RKO (cell line): ENCODE results near the gene FIBIN.
"Not testable (repeated sequence)": the region's sequence is repeated elsewhere in the genome, so short reads cannot be mapped to it uniquely, and the experiment has no call there.

ENCODE experiments used
- DNase-seq: peaks from one replicate; pipeline ENCODE4 v3.0.0-alpha.2; 2016; ENCODE audit warnings: low spot score

Gene FIBIN

DNA sequence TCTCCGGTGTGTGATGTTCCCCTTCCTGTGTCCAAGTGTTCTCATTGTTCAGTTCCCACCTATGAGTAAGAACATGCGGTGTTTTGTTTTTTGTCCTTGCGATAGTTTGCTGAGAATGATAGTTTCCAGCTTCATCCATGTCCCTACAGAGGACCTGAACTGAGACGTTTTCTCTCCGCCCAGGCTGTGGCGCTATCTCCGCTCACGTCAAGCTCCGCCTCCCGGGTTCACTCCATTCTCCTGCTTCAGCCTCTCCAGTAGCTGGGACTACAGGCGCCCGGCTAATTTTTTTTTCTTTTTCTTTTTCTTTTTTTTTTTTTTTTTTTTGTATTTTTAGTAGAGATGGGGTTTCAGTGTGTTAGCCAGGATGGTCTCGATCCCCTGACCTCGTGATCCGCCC is 16.7 kb upstream of the FIBIN start:
- not testable (repeated sequence) for DNase-seq

DNA sequence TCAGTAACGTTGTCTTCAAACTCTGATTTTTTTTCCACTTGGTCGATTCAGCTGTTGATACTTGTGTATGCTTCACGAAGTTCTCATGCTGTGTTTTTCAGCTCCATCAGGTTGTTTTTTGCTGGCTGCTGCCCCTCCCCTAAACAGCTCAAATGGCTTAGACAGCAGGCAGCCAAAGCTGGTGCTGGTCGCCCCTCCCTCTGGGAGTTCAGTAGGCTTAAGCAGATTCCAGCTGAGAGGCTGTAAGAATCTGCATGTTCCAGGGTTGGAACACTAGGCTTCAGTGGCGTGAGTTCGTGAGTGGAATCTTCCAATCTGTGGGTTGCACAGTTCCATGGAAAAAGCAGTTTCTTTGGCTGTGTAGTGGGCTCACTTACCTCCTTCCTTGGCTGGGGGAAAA is 10.3 kb upstream of the FIBIN start:
- no peak for DNase-seq

DNA sequence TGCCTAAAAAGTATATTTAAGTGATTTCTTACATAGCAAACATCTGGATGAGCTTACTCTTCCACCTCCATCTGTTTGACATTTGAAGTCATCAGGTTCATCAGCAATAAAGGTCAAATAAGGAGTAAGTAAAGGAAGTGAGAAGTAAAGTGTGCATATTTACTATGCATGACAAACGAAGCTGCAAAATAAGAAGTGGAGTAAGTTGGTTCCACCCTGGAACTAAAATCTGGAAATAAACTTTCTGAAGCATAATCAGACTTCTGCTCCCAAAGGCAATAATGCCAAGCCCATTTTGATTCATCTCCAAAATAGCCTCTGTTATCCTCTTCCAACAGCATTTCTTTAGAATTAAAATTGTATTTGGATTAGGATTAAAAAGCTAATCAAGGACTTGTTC is 8.4 kb upstream of the FIBIN start:
- DNase-seq: no peak

DNA sequence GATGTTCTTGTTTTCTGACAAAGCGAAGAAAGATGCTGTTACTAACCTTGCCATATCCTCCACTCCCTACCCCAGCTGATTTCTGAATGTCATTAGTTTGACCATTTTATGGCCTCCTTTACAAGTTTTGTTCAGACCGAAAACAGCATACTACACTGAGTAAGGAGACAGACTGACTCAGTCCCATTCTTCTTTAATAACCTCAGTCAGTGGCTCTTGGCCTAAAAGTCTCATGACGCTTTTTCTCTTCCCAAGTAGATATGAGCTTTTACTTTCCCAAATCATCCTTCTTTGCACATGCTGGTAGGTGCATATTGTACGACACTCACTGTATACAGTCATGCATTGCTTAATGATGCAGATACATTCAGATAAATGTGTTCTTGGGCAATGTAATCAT is 8.0 kb upstream of the FIBIN start:
- DNase-seq: no peak

DNA sequence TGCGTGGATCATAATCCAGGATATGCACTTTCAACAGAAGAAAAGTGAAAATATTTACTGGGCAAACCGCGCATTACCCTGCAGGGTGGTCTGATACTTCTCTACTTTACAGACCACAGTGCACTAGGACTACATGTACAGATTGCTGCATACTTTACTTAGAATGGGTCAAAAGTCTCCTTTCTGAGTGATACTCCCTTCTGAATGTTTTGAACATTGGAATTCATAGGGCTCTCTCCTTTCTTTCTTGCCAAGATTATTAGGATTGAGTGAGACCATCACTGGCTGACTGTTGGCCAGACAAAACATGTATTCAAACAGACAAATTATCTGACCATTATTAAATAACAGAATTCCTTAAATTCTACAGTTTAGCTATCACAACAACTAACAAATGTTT is 6.6 kb upstream of the FIBIN start:
- no peak for DNase-seq

DNA sequence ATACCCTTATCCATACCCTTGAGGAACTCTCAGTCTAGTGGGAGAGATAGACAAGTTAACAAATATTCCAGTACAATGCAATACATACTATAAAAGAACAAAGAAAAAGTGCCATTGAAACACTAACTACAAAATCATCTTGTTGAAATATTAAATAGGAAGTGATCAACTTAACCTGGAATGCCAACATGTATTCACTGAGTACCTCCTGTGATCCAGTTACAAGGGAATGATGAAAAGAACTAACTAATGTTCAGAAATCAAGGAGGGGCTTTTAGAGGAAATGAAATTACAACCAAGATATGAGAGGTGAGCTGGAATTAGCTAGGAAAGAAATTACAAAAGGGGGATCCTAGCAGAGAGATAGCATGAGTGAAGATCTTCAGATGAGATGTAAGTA is 6.2 kb upstream of the FIBIN start:
- no peak for DNase-seq

DNA sequence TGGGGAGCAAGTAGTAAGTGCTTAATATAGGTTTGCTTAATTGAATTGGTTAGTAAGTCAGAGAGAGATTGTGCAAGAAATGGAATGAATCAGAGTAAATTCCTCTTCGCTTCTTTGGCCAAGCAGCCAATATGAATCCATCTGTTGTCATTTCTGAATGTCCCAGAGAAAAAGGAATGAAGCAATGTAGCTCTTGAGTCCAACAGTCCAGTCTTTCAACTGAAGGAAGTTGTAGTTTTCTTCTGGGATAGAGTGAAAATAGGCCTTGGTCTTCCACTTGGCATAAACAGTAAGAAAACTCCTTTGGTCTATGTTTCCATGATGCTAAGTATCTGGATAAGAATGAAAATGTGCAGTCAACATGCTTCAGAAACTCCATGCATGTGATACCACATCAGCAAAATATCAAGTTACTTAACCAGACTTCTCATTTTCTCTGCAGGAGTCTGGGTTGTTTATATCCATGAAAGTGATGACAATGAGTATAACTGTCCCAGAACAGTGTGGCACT is 1.8 kb upstream of the FIBIN start:
- DNase-seq: no peak

DNA sequence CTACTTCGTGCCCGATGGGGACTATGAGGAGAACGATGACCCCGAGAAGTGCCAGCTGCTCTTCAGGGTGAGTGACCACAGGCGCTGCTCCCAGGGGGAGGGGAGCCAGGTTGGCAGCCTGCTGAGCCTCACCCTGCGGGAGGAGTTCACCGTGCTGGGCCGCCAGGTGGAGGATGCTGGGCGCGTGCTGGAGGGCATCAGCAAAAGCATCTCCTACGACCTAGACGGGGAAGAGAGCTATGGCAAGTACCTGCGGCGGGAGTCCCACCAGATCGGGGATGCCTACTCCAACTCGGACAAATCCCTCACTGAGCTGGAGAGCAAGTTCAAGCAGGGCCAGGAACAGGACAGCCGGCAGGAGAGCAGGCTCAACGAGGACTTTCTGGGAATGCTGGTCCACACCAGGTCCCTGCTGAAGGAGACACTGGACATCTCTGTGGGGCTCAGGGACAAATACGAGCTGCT is 751 bp downstream of the FIBIN start:
- no peak for DNase-seq

DNA sequence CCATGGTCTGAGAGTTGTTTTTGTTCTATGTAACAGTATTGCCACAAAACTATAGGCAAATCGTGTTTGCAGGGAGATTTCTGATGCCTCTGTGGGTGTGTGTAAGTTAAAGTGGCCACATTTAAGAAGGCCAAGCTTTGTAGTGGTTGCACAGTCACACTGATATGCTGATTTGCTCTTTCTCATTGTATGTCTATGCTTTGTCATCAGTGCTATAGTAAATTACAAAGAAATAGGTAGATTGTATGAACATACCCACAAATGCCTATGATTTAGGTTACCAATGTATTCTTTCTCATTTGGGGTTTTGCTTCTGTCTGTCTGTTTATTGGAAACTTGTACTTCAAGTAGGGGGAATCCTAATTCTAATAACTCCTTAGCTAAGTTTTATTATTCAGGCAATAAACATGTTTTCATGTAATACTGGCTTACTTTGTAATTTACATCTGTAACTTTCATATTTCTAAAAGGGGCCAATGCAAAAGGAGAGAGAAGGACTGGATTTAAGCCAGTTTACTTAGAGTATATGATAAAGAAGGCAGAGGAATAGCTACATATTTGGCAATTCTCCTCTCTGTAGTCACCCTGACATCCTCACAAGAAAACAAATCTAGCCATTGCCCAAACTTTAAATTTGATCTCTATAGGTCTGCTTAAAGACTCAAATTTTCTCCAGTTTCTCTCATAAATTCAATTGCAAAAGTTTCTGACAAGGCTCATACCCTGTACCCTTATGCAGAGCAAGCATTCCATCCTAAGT is 2.0 kb downstream of the FIBIN start:
- DNase-seq: no peak

DNA sequence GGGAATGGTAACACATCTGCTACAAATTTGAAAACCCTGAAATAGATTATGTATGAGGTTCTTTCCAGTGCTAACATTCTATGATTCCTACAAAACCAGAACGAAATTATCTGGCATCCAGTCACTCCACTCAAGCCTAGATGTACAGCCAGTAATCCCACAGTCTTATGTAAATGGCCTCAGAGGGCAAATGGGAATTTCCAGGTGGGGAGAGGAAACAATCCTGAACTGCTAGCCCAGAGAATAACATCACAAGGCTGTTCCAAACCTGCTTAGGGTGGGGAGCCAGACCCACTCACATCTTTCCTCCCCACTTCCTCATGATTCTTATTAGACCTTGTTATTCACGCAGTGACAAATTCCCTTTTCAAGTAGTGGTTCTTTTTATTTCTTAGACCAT is 3.5 kb downstream of the FIBIN start:
- DNase-seq: no peak

DNA sequence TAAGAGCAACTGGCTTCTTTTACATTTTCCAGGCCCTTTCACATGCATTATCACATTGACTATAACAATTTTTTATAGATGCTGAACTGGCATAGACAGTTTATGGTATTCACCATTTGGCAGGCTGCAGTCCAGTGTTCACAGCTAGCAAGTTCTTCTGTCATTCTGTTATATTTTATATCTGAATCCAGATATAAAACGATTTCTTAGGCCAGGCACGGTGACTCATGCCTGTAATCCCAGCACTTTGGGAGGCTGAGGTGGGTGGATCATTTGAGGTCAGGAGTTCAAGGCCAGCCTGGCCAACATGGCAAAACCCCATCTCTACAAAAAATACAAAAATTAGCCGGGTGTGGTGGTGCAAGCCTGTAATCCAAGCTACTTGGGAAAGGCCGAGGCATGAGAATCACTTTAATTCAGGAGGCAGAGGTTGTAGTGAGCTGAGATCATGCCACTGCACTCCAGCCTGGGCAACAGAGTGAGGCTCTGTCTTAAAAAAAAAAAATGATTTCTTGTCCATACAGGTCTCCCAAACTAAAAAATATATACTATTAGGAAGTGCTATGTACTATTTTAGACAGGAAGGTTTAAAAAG is 7.3 kb downstream of the FIBIN start:
- not testable (repeated sequence) for DNase-seq

DNA sequence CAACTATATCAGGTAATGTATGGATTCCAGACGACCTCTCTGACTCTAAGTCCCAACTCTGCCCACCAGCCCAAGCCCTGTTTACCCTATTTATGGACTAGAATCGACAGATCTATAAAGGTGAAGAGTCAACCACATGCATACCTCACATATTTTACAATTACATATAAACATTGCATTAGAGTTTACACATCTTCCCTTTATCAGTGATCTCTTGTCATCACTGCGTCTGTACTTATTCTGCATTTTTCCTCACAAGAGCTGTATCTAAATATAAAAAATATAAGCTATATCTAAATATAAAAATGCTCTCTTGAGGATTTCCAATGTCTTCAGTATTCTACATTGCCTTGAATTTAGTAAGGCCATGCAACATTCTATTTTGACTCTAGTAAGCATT is 8.5 kb downstream of the FIBIN start:
- DNase-seq: no peak

DNA sequence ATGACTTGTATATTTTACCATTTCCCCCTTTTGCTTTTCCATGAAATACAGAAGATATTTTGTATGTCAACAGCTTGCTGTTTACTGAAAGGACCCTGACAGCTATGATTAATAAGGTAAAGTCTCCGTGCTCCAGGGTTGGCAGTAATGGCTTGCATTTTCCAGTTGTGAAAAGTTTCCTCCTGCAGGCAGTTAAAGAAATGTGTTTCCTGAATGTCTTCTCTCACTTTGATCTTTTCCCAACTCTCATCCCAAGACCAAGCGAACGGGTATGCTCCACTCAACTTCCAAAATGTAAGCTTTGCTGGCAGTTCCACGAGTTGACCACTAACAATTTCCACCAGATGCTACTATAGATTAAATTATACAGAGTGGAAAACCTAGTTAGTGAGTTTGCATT is 8.9 kb downstream of the FIBIN start:
- no peak for DNase-seq

DNA sequence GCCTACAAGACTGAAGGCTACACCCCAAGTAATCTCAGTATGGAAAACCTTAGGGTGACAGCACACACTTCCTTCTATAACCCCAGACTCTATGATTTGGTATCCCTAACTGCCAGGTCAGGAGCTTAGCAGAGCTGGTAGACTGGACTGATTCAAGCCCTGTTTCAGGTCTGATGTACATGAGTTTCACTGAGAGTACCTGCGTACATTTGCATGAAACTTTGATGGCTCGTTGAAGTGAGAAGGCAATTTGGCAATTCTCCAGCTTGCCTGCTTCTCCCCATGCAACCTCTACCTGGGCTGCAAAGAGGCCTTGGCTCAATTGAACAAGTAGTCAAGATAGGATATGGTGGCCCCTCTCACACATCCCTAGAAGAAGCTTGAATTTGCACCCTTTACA is 10.2 kb downstream of the FIBIN start:
- DNase-seq: no peak

DNA sequence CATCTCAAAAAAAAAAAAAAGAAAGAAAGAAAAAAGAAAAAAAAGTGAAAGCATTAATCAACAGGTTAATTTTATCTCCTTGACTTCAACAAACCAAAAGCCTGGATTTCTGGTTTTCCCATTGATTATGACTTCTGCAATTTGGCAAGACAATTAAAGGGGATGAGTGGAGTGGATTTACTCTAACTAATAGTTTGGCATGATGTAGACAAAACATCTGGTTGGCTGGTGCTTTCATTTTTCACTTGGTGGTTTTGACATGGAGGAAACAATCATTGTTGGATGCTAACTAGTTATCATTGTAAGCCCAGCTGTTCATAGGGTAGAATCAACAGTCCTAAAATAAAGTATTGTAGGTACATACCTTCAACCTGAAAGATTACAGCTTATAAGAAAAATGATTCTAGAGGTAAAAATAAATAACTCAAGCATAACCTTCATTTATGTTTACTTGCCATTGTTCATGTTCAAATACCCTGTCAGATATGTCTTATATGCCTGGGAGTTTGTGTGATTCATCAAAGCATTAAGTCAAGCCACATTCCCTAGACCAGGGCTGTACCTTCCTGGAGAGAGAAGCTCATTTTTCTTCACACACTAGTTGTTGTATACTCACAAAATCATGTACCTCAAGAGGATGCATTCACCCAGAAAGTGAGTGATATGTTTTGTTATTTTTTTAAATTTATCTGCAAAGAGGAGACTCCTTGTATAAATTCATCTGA is 15.1 kb downstream of the FIBIN start:
- DNase-seq: no peak

DNA sequence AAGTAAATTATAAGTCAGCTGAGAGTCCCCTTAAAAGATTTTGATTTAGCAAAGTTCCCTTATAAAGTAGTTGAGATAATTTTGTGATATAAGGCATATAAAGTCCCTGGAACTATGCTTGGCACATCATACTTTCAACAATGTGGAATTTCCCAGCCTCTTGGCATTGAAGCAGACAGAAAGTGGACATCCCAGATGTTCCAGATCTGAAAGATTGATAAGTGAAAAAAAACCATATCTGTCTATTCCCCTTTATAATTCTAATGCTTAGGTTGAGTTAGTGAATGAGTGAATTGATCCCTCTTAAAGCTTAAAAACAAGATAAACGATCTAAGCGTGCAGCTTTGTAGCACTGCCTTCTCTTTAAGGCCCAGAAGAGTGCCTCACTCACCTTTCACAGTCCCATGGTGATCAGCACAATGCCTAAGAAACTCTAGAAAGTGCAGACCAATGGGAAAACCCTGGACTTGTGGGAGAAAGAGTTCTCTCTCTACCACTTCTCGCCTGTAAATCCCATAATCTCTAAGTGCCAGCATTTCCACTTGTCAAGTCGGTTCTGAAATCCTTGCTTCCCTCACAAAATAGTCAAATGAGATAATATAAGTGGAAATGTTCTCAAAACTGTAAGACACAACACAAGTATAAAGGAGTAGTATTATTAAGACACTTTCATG is 17.8 kb downstream of the FIBIN start:
- DNase-seq: no peak

DNA sequence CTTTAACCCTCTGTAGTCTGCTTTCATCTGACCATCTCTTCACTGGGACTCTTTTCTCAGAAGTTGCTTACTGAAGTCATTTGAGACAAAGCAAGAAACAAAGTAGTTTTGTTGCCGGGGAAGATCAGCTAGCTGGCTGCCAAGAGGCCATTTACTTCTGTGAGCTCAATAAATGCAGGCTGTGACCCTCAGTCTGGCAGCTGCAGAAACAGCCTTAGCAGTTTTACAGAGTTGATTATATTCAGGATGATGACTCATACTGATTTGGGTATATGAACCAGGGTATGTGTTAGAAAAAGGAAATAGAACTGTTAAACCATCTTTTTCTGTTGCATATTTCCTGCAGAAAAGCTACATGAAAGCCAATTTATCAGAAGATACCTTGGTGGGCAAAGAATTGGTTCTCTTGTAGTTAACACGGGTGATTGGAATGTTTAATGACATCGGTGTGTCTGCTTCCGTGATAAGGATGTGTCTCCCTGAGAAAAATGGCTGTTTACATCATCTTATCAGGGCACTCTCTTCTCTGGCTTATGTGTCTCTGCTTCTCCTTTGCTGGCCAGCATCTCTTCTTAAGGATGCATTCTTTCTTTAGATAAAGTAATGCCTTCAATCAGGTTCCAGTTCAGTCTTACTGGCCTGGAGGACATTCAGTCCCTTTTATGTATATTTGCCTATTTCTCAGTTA is 18.5 kb downstream of the FIBIN start:
- DNase-seq: no peak

DNA sequence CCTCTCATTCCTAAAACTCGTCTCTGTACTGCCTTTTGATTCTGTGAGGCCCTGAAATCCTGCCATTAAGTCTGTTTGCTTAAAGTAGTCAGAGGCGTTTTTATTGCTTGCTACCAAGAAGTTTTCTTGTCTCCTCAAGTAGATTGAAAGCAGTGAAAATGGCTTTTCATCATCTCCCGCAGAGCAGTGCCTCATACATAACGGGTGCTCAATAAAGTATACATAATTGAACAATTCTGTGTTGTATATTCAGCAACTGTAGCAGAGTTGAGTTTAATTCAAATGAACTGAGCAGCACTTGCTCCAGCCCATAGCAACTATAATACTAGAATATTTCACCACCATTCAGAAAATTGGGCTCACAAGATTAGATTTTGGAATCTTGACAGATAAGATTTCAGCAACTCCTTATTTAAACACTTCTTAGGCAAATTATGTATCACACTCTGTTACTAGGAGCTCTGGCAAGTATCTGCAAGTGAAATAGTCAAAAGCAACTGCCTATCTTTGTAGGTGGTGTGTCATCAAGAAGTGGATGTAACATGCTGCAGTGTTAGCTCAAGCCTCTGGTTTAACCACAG is 20.0 kb downstream of the FIBIN start:
- no peak for DNase-seq

DNA sequence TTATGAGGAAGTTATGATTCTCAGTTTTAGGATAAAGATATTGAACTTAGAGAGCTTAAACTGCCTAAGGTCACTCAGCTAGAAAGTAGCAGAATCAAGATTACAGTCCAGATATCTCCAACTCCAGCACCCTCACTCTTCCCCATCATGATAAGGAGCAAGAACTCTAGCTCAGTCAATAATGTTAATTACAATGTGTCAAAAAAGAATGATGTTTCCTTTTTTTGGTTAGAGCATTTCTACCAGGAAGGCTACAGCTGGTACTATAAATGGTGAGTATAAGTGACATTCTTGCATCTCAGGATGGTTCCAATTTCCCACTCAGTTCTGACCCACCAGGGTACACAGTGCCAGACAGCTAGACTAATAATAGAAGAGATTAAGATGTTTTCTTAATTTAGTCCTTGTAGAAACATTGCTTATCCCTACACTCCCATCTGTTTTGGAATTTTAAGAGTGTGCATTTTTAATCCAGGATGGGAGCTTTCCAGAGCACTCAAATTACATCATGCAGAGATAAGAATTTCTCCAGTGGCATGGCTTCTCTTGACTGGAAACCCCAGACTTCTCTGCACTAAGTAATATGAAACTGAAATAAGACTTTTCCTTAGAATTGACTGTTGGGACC is 25.1 kb downstream of the FIBIN start:
- no peak for DNase-seq

DNA sequence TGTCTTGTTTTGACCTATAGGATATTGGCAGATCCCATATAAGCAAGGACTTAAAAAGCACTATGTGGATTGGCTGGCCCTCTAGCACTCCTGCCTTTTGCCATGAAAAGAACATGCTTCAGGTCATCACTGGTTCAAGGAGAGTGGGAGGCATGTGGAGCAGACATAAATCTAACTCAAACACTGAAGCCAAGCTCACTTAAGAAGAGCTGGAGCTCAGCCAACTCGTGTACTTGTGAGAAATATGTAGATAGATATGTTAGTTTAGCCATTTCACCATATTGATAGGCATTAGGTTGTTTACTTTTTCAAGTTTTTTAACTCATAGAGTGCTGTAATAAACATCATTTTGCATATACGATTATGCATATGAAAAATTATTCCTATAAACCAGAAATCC is 26.8 kb downstream of the FIBIN start:
- no peak for DNase-seq

DNA sequence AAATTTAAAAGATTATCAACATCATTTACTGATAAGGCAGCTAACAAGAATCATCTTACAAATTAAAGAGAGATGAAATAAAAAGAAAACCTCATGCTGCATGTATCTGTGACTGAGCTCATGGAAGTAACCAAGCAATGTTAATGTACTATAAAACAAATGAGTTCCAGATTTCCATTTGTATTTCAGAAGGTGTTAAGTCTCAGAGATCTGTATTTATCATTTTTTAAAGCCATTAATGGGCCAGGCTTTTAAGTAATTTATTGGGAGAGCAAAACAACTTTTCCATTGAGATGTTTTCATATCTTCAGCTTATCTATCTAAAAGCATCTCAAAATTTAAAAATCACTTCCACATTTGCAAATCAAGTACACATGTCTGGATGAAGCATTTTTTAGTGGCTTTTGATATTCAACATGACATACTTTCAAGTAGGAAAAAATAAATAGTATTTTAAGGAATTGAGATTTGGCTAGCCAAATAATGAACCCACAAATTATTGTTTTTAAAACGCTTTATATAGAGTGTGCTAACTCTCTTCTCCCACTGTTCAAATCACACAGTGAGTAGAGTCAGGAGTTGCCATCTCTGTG is 28.8 kb downstream of the FIBIN start:
- no peak for DNase-seq
